ENCODE measurements around the gene ARHGAP4.

DNA sequence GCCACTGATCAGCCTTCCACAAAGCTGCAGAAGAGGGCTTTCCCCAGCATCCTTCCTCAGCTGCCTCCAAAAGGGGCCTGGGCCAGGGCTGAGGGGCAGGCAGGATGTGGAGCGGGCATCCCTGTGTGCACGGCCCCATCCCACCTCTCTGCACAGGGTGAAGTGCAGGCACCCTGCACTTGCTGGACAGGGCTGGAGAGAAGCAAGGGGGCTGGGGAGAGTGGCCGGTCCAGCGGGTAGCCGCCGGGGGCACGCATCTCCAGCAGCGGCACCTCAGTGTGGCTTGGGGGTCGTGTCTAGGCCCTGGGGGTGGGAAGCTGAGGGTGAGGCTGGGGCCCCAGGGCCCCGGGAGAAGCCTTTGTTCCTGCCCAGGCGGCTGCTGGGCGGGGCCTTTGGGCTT is 18.6 kb downstream of the ARHGAP4 start:
- TF ChIP-seq STAT1 (conservative IDR thresholded peaks at IDR 0.05) (no peak), BHLHE40 (IDR thresholded peaks at IDR 0.05; ENCODE audit: borderline replicate concordance in 1 of 2, low read depth in 2 of 2, low read length in 1 of 2) (no peak)
- TF ChIP-seq, protein P1, sequence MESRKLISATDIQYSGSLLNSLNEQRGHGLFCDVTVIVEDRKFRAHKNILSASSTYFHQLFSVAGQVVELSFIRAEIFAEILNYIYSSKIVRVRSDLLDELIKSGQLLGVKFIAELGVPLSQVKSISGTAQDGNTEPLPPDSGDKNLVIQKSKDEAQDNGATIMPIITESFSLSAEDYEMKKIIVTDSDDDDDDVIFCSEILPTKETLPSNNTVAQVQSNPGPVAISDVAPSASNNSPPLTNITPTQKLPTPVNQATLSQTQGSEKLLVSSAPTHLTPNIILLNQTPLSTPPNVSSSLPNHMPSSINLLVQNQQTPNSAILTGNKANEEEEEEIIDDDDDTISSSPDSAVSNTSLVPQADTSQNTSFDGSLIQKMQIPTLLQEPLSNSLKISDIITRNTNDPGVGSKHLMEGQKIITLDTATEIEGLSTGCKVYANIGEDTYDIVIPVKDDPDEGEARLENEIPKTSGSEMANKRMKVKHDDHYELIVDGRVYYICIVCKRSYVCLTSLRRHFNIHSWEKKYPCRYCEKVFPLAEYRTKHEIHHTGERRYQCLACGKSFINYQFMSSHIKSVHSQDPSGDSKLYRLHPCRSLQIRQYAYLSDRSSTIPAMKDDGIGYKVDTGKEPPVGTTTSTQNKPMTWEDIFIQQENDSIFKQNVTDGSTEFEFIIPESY (IDR thresholded peaks at IDR 0.05) = no peak

Measured in GM12878 (cell line).